ENCODE results near the gene GTPBP6.

Gene GTPBP6

GRCh38 chrX:351324-351641 lies 32.7 kb upstream of the GTPBP6 start:
- DNase-seq: peak; percentile 6

DNA sequence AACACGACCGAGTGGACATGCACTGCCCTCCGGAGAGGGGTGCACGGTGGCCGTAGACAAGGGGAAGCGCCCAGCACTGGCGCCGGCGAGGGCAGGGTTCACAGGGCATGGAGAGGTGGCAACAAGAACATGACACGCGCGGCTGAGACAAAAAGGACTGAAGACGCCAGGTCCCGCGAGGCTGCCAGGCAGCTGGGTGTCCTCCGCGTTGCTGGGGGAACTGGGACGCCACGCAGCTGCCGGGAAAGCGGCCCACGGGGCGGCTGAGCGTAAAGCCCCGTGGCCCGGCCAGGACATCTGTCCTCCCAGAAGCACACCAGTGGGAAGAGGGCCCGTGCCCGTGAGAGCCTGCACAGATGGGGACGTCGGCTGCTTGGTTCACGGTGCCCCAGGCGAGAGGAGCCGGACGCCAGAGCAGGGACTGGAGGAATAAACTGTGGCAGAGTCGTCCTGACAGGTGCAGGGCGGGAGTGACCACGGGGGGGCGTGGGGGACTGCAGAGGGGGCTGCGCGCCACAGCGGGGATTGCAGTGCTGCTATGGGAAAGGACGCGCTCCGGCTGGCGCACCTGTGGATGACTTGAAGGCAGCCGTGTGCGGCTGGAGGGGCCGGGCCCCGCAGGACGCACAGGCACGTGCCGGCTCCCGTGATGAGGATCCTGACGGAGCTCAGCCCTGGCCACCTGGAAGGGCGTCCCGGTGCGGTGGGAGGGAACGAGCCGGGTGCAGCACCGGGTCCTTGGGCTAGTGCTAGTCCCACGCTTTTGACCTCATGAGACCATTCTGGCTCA lies 32.1 kb upstream of the GTPBP6 start:
- peak; percentile 22 for DNase-seq

DNA sequence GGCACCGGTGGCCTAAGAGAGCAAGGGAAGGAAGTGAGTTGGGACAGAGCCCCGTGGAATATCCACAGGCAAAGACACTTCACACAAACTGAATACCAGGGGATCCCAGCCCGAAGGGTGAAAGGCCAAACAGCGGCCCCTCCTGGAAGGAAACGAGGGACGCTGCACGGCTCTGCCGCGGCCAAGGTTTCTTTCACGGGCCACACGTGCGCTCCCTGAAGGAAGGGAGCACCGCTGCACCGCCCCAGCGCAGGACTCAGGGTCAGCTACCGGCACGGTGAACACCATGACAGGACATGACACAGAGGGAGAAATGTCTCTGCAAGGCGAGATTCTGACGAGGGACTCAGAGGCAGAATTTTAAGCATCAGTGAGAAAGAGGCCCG lies 31.5 kb upstream of the GTPBP6 start:
- no peak for DNase-seq

DNA sequence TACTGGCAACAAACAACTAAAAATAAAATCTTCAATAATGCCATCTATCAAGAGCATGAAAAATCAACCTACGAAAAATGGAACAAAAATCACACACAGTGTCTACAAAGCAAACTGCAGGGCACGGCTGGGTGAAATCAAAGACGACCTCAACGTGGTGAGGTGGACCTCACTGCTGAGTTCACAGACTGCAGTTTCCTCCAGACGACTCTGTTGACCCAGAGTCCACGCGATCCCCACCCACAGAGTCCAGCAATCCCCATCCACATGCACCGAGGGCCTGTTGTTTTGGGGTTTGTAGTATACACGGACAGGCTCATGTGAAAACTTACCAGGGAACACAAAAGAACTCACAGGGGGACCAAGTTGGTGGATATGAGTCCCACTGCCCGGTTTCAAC lies 31.1 kb upstream of the GTPBP6 start:
- DNase-seq: no peak

DNA sequence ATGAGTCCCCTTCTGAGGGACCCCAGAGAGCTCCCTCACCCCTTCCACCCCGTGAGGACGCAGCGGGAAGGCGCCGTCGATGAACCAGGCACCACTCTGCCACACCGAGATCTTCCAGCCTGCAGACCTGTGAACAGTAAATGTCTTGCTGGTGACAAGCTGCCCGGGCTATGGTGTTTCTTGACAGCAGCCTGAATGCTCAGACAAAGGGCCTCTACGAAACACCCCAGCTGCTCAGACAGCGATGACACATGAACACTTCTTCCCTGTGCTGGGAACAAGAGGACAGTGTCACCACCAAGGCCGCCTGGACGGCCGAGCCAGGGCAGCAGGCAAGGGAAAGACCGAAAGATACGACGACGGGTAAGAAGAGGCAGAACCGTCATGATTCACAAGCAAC lies 30.6 kb upstream of the GTPBP6 start:
- peak; percentile 21 for DNase-seq

- no peak for DNase-seq
These were observed 30.0 kb upstream of the GTPBP6 start for GRCh38 chrX:348461-349117.

DNA sequence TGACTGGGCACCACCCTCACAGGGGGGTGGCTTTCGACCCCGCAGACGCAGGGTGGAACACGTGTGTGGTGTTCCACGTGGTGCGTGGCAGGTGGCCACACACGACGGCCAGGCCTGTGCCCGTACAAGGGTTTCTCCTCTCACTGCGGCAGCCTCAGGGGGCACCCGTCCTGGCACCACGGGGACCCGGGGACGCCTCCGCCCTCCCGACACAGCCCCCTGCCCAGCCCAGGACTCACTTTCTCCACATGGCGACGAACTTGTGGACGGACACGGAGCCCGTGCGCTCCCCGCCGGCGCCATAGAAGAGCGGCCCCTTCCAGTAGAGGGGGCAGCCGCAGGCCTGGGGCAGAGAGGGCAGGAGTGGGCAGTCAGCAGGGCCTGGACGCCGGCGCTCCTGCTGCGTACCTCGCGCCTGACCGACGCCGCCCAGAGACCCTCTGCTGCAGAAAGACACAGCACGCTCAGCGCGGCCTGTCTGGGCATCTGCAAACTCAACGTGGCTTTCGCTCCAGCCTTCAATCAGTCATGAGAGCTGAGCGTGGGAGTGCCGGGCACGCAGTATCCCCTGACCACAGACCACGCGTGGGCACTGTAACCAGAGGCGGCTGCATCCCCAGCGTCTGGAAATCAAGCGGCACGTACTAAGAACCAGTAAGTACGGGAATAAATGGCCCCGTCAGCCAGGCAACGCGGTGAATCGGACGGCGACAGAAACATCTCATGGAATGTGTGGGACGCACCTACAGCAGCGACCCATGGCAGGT lies 28.9 kb upstream of the GTPBP6 start:
- peak; percentile 19 for DNase-seq

GRCh38 chrX:346034-346813 lies 27.6 kb upstream of the GTPBP6 start:
- no peak for DNase-seq

GRCh38 chrX:345020-345925 lies 26.7 kb upstream of the GTPBP6 start:
- DNase-seq: no peak

DNA sequence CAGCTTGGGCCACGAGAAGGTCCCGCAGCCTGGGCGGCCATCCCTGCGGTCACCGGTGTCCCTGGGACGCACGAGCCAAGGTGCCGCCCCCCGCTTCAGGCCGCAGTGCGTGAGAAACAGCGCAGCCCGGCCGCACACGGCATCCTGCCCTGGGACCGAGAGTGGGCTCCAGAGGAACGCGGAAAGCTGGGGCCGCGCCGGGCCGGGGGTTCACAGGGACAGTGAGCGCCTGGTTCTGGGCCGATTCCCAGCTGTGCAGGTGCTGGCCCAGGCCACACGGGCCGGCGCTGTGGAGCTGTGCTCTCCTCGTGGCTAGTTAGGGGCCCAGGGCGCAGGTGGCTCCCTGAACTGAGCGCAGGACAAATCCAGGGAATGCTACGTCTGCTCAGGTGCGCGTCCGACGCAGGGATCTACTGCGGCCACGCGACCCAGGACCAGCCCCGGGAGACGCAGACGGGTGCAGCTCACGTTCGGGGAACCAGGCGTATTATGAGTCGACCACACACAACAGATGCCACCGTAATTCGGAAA lies 25.8 kb upstream of the GTPBP6 start:
- no peak for DNase-seq

DNA sequence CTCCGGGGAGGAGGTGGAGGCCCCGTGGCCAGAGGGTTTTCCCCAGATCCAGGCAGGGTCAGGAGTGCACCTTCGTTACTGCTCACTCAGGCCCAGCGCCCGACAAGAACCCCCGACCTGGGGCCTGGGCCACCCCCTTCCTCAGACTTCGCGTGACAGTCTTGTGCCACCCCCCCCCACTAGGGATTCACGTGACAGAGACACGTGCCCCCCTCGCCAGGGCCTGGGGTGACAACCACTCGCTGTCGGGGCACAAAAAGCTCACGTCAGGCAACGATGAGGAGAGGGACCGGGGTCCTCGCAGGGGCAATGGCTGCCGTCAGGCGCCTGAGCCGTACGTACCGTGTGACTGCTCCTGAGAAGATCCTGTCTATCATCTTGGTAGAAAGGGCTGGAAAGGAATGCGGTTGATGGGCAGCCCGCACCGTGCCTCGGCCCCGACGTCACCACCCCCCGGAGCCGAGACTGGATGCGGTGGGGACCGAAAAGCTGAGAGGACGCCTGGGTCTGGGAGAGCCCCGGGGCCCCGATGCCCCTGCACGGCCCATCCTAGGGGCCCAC lies 23.0 kb upstream of the GTPBP6 start:
- peak; percentile 24 for DNase-seq

DNA sequence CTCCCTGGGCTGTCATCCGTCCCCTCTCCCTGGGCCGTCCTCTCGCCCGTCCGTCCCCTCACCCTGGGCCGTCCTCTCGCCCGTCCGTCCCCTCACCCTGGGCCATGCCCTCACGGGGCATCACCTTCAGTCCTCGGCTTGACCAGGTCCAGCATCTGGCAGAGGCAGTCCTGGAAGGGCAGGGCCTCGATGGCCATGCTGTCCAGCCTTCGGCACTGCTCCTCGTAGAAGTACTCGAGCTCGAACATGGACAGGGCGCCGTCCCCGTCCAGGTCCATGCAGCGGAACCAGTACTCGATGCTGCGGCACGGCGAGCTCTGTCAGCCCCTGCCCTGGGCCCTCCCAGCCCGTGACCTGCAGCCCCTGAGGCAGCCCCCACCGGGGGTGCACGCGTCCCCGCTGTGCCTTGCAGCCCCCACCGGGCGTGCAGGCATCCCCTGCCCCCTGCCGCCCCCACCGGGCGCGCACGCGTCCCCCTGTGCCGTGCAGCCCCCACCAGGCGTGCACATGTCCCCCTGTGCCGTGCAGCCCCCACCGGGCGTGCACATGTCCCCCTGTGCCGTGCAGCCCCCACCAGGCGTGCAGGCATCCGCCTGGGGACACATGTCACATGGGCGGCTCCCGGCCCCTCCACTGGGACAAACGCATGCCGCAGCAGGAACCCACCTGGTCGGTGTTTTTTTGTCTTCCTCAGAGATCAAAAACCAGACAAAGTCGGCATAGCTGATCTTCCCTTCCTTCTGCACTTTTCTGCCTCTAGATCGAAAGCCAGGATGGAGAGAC lies 22.2 kb upstream of the GTPBP6 start:
- peak; percentile 29 for DNase-seq

DNA sequence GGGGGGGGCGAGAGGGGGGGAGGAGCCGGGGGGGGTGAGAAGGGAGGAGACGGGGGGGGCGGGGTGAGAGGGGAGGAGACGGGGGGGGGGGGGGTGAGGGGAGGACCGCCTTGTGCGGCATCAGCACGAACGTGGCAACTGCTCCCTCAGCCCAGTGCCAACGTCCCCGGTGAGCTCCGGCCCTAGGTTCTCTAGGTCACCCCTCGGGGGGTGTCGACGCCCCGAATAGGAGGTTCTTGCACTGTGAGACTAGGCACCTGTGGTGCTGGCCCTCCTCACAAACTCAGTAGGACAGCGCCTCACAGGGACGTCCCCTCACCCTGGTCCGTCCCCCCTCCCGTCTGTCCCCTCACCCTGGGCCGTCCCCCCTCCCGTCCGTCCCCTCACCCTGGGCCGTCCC lies 21.5 kb upstream of the GTPBP6 start:
- no peak for DNase-seq

GRCh38 chrX:338836-339400 lies 20.3 kb upstream of the GTPBP6 start:
- no peak for DNase-seq

DNA sequence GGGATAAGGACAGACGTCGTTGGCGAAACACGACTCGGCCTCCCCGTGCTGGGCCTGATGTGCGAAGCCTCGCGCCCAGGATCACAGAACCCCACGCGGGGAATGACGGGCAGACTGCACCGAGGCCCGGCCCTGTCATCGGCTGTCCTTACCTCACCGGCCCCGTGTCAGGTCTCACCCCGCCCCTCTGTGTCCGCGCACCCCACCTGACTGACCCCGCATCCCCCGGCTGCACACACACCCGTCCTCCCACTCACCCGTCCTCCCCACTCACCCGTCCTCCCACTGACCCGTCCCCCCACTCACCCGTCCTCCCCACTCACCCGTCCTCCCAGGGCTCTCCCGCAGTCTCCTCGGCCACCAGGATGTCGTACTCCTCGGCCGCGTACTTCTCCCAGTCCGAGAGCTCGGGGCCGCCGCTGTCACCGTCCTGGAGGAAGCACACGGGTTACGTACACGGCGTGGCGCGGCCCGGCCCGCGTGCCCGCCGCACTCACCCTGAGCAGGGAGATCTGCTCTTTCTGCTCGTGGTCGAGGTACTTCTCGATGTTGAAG lies 19.8 kb upstream of the GTPBP6 start:
- no peak for DNase-seq

GRCh38 chrX:337331-337831 lies 18.8 kb upstream of the GTPBP6 start:
- DNase-seq: no peak

DNA sequence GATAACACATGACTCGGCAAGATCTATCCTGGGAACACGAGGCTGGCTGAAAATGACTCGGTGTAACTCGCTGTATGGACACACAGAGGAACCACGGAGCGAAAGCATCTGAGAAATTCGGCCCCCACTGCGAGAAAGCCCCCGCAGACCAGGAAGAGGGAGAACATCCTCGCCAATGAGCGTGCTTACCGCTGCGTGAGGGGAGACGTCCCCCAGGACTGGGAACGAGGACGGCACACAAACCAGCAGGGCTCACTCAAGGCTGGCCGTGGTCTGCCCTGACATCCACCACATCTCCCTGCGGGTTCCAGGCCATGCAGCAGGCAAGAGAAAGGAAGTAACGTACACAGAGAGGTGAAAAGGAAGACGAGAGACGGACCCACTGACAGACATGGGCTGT lies 17.6 kb upstream of the GTPBP6 start:
- no peak for DNase-seq

DNA sequence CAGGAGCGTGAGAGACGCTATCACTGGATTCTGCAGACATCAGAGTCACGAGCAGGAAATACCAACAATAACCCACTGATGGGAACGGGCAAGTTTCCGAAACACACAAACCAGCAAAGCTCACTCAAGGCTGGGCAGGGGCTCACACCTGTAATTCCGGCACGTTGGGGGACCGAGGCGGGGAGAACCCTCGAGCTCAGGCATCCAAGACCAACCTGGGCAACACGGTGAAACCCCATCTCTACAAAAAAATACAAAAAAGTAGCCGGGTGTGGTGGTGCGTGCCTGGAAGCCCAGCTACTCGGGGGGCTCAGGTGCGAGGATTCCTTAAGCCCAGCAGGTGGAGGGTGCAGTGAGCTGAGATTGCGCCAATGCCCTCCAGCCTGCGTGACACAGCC lies 17.2 kb upstream of the GTPBP6 start:
- no peak for DNase-seq

GRCh38 chrX:334971-335757 lies 16.6 kb upstream of the GTPBP6 start:
- no peak for DNase-seq
